ENCODE results near the gene CXADR. TPM values are rescaled to one million over a fixed set of nuclear protein-coding genes. Genes with fewer than 3 reads are reported as not detected.

The CXADR gene
- total RNA-seq, 1 experiment from 2014 or later, result 152 TPM

GRCh38 chr21:17497316-17497715 is 15.5 kb upstream of the CXADR start:
- Mint-ChIP-seq H3K27ac (no peak overlapping the region), H3K9me3 (no peaks in the 10 kb centered on the region), H3K4me1 (no peaks in the 10 kb centered on the region), H3K27me3 (ENCODE audit: low read depth) (no peaks in the 10 kb centered on the region; the same call in 1 of the 2 replicates), H3K4me3 (no peak overlapping the region), H3K36me3 (ENCODE audit: insufficient read depth in 1 of 3, low read depth in 3 of 3) (no peaks in the 10 kb centered on the region)
- H4K91ac ChIP-seq (ENCODE audit: insufficient read length, low read depth, low read length), result no peak overlapping the region
- no peak overlapping the region for H2BK20ac ChIP-seq (ENCODE audit: low read depth, low read length, poor library complexity, severe bottlenecking)
- H3T11ph ChIP-seq (ENCODE audit: low read length), result no peak overlapping the region
- no peaks in the 10 kb centered on the region for H3K79me2 ChIP-seq (ENCODE audit: insufficient read depth, low read length)
- no peak overlapping the region for H2BK12ac ChIP-seq (ENCODE audit: insufficient read length, low read depth, low read length)
- no peaks in the 10 kb centered on the region for H4K20me1 ChIP-seq (ENCODE audit: control insufficient read depth, insufficient read depth, insufficient read length)
- no peak overlapping the region for H3K14ac ChIP-seq (ENCODE audit: insufficient read depth, low read length)
- H2BK5ac ChIP-seq (ENCODE audit: insufficient read length, low read length), result no peak overlapping the region
- no peak overlapping the region for H3K4ac ChIP-seq (ENCODE audit: low read depth, low read length)
- H3K4me2 ChIP-seq (ENCODE audit: insufficient read depth, insufficient read length, low read length), result no peak overlapping the region
- no peaks in the 10 kb centered on the region for H3K27me3 ChIP-seq (ENCODE audit: insufficient read depth, low read length)
- no peak overlapping the region for H3K18ac ChIP-seq (ENCODE audit: insufficient read length, low read depth, low read length)
- no peaks in the 10 kb centered on the region for H3K4me1 ChIP-seq (ENCODE audit: insufficient read depth, low read length)
- no peak overlapping the region for H3K56ac ChIP-seq (ENCODE audit: insufficient read length, low read depth, low read length)
- no peak overlapping the region for H3K27ac ChIP-seq (ENCODE audit: insufficient read length, low read depth, low read length)
- no peak overlapping the region for H2BK15ac ChIP-seq (ENCODE audit: low read depth, low read length)
- no peak overlapping the region for H2BK120ac ChIP-seq (ENCODE audit: low read depth, low read length, poor library complexity, severe bottlenecking)
- no peak overlapping the region for H3K23ac ChIP-seq (ENCODE audit: insufficient read length, low read depth, low read length)
- H3K79me1 ChIP-seq (ENCODE audit: insufficient read depth, low read depth, low read length, poor library complexity, severe bottlenecking), result no peaks in the 10 kb centered on the region
- H3K9ac ChIP-seq (ENCODE audit: extremely low read depth, insufficient read length, low read length), result no peak overlapping the region
- H3K9me3 ChIP-seq (ENCODE audit: control insufficient read depth, low read depth, low read length), result no peaks in the 10 kb centered on the region
- H4K8ac ChIP-seq (replicated peaks; ENCODE audit: insufficient read length, low read depth, low read length), result no peak overlapping the region
- no peak for DNase-seq
- H4K5ac ChIP-seq (ENCODE audit: insufficient read length, low read depth, low read length), result no peak overlapping the region
- H2AK5ac ChIP-seq (ENCODE audit: insufficient read length, low read length), result no peak overlapping the region
- TF ChIP-seq CTCF (conservative IDR thresholded peaks at IDR 0.05), result no peak
- no peaks in the 10 kb centered on the region for H3K23me2 ChIP-seq (ENCODE audit: insufficient read length, low read depth, low read length, poor library complexity, severe bottlenecking)
- no peak overlapping the region for H2AFZ ChIP-seq (ENCODE audit: low read length)

Data from H9 (cell line).